ENCODE data around the gene MPI.
A peak's percentile ranks its signal among the peaks of the same experiment; 100 is the strongest.

MPI gene

DNA sequence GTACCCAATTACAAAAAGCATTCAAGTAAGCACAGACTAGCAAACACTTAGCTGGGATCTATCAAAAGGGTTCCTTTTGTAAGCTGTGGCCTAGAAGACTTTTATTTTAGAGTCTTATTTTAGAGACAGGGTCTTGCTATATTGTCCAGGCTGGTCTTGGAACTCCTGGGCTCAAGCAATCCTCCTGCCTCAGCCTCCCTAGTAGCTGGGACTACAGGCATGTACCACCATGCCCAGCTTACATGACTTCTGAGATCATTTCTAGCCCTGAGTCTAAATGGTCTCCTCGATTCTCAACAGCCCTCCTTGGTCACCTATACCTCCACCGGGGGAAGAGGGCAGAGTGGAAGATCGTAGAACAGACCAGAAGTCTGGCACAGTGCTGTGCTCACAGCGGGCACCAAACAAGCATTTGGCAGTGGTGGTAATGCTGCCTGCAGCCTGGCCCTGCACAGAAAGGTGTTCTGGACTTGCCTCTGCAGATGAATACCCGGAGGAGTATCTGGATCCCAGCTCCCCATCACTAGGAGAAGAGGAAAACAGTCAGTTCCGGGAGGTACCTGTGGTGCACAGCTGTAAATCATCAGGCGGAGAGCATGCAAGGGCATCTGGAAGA is 14.5 kb downstream of the MPI start:
- no peaks in the 10 kb centered on the region for H3K27me3 ChIP-seq (ENCODE audit: control insufficient read depth in 3 of 3, insufficient read depth in 3 of 3, low read depth in 1 of 3, low read length in 3 of 3)
- no peak overlapping the region for H3K9ac ChIP-seq (ENCODE audit: low read depth, low read length, poor library complexity)
- H3K14ac ChIP-seq (ENCODE audit: low read length): no peak overlapping the region
- no peak overlapping the region for H3K23ac ChIP-seq (ENCODE audit: low read depth, low read length, poor library complexity)
- no peak overlapping the region for H4K91ac ChIP-seq (ENCODE audit: low read depth, low read length, poor library complexity)
- WGBS, 2 donors (ENCODE audit: extremely low coverage in 2 of 2, insufficient read length in 2 of 2, insufficient replicate concordance in 1 of 2): no CpG with 5 or more reads among the region's 7 CpGs
- H2BK12ac ChIP-seq (ENCODE audit: low read length): no peak overlapping the region
- no peak overlapping the region for H4K8ac ChIP-seq (ENCODE audit: low read depth, low read length)
- H3K4ac ChIP-seq (ENCODE audit: low read length): no peak overlapping the region
- H2AFZ ChIP-seq (ENCODE audit: low read length): no peak overlapping the region
- no peak overlapping the region for H2BK5ac ChIP-seq (ENCODE audit: low read length)
- peaks cover 40 to 61% of the 10 kb centered on the region in 2 donors for H3K36me3 ChIP-seq (replicated peaks in 1 of 2; ENCODE audit: control insufficient read depth in 2 of 2, insufficient read depth in 2 of 2, low read length in 2 of 2)
- no peak for DNase-seq (ENCODE audit: low spot score)
- H3K79me1 ChIP-seq (ENCODE audit: low read depth, low read length): peaks cover 6% of the 10 kb centered on the region
- H2AK5ac ChIP-seq (ENCODE audit: low read depth, low read length): no peak overlapping the region
- no peak overlapping the region for H3K4me3 ChIP-seq (ENCODE audit: low read length in 2 of 2)
- no peaks in the 10 kb centered on the region for H3K9me3 ChIP-seq (replicated peaks in 1 of 2; ENCODE audit: control insufficient read depth in 2 of 2, insufficient read depth in 1 of 2, low read depth in 1 of 2, low read length in 2 of 2)
- no peak overlapping the region for H2BK15ac ChIP-seq (ENCODE audit: low read length)
- peaks cover 9 to 10% of the 10 kb centered on the region in 2 donors for H3K4me1 ChIP-seq (ENCODE audit: control insufficient read depth in 2 of 2, insufficient read depth in 1 of 2, low read depth in 1 of 2, low read length in 2 of 2)
- H3K27ac ChIP-seq (replicated peaks; ENCODE audit: low read length): no peak overlapping the region
- H3K4me2 ChIP-seq (ENCODE audit: insufficient read depth, low read length, poor library complexity, severe bottlenecking): no peak overlapping the region
- H3K18ac ChIP-seq (ENCODE audit: low read length): no peak overlapping the region
- H2BK120ac ChIP-seq (ENCODE audit: low read depth, low read length): no peak overlapping the region

- no peak overlapping the region for H2BK12ac ChIP-seq (ENCODE audit: low read length)
- no peaks in the 10 kb centered on the region for H3K27me3 ChIP-seq (ENCODE audit: control insufficient read depth in 3 of 3, insufficient read depth in 3 of 3, low read depth in 1 of 3, low read length in 3 of 3)
- peak overlapping the region; percentile 77 for H3K23ac ChIP-seq (ENCODE audit: low read depth, low read length, poor library complexity)
- peak overlapping the region; percentile 98 for H3K18ac ChIP-seq (ENCODE audit: low read length)
- H3K4me2 ChIP-seq (ENCODE audit: insufficient read depth, low read length, poor library complexity, severe bottlenecking): peak overlapping the region; percentile 57
- H3K27ac ChIP-seq (replicated peaks; ENCODE audit: low read length): peak overlapping the region; percentile 87
- peak overlapping the region; percentile 69 for H2BK120ac ChIP-seq (ENCODE audit: low read depth, low read length)
- H3K79me1 ChIP-seq (ENCODE audit: low read depth, low read length): peaks cover 6% of the 10 kb centered on the region
- no peak overlapping the region for H3K14ac ChIP-seq (ENCODE audit: low read length)
- H3K4me1 ChIP-seq (ENCODE audit: control insufficient read depth in 2 of 2, insufficient read depth in 1 of 2, low read depth in 1 of 2, low read length in 2 of 2): peaks cover 9 to 10% of the 10 kb centered on the region in 2 donors
- peak overlapping the region; percentile 97 for H3K9ac ChIP-seq (ENCODE audit: low read depth, low read length, poor library complexity)
- H3K36me3 ChIP-seq (replicated peaks in 1 of 2; ENCODE audit: control insufficient read depth in 2 of 2, insufficient read depth in 2 of 2, low read length in 2 of 2): peaks cover 27 to 43% of the 10 kb centered on the region in 2 donors
- no peak for DNase-seq (ENCODE audit: low spot score)
- no CpG with 5 or more reads among the region's 20 CpGs for WGBS, 2 donors (ENCODE audit: extremely low coverage in 2 of 2, insufficient read length in 2 of 2, insufficient replicate concordance in 1 of 2)
- H3K9me3 ChIP-seq (replicated peaks in 1 of 2; ENCODE audit: control insufficient read depth in 2 of 2, insufficient read depth in 1 of 2, low read depth in 1 of 2, low read length in 2 of 2): no peaks in the 10 kb centered on the region
- peak overlapping the region; percentile 92 for H2BK5ac ChIP-seq (ENCODE audit: low read length)
- H4K91ac ChIP-seq (ENCODE audit: low read depth, low read length, poor library complexity): no peak overlapping the region
- peak overlapping the region; percentile 89 for H2AK5ac ChIP-seq (ENCODE audit: low read depth, low read length)
- H4K8ac ChIP-seq (ENCODE audit: low read depth, low read length): no peak overlapping the region
- H2BK15ac ChIP-seq (ENCODE audit: low read length): no peak overlapping the region
- H2AFZ ChIP-seq (ENCODE audit: low read length): peak overlapping the region; percentile 96
- H3K4me3 ChIP-seq (ENCODE audit: low read length in 2 of 2): peak overlapping the region; percentile 90 to 96
- H3K4ac ChIP-seq (ENCODE audit: low read length): peak overlapping the region; percentile 57
Measured at GRCh38 chr15:74906067-74906449, 16.2 kb downstream of the MPI start.

GRCh38 chr15:74906450-74907162 is 16.8 kb downstream of the MPI start, which contains the start of gene FAM219B:
FAM219B (minus strand) TSS chr15:74906851; CDS start chr15:74906800, 51 bp downstream.
- no CpG with 5 or more reads among the region's 74 CpGs for WGBS, 2 donors (ENCODE audit: extremely low coverage in 2 of 2, insufficient read length in 2 of 2, insufficient replicate concordance in 1 of 2)
- peak within 1 kb of the TSS; percentile 92 for H2BK5ac ChIP-seq (ENCODE audit: low read length)
- H3K27me3 ChIP-seq (ENCODE audit: control insufficient read depth in 3 of 3, insufficient read depth in 3 of 3, low read depth in 1 of 3, low read length in 3 of 3): no peaks in the 10 kb centered on the region
- DNase-seq (ENCODE audit: low spot score): peak; percentile 84
- H3K4me3 ChIP-seq (ENCODE audit: low read length in 2 of 2): peak within 1 kb of the TSS; percentile 90 to 96
- peaks cover 8 to 9% of the 10 kb centered on the region in 2 donors for H3K4me1 ChIP-seq (ENCODE audit: control insufficient read depth in 2 of 2, insufficient read depth in 1 of 2, low read depth in 1 of 2, low read length in 2 of 2)
- H3K4ac ChIP-seq (ENCODE audit: low read length): peak within 1 kb of the TSS; percentile 57
- H3K9ac ChIP-seq (ENCODE audit: low read depth, low read length, poor library complexity): peak within 1 kb of the TSS; percentile 97
- no peak within 1 kb of the TSS for H2BK12ac ChIP-seq (ENCODE audit: low read length)
- no peak within 1 kb of the TSS for H3K14ac ChIP-seq (ENCODE audit: low read length)
- peak within 1 kb of the TSS; percentile 98 for H3K18ac ChIP-seq (ENCODE audit: low read length)
- peak within 1 kb of the TSS; percentile 77 for H3K23ac ChIP-seq (ENCODE audit: low read depth, low read length, poor library complexity)
- peak within 1 kb of the TSS; percentile 66 for H3K4me2 ChIP-seq (ENCODE audit: insufficient read depth, low read length, poor library complexity, severe bottlenecking)
- no peak within 1 kb of the TSS for H4K91ac ChIP-seq (ENCODE audit: low read depth, low read length, poor library complexity)
- H3K27ac ChIP-seq (replicated peaks; ENCODE audit: low read length): peak within 1 kb of the TSS; percentile 87
- H2AK5ac ChIP-seq (ENCODE audit: low read depth, low read length): peak within 1 kb of the TSS; percentile 89
- H2BK120ac ChIP-seq (ENCODE audit: low read depth, low read length): peak within 1 kb of the TSS; percentile 69
- H3K9me3 ChIP-seq (replicated peaks in 1 of 2; ENCODE audit: control insufficient read depth in 2 of 2, insufficient read depth in 1 of 2, low read depth in 1 of 2, low read length in 2 of 2): no peaks in the 10 kb centered on the region
- peak within 1 kb of the TSS; percentile 96 for H2AFZ ChIP-seq (ENCODE audit: low read length)
- H3K79me1 ChIP-seq (ENCODE audit: low read depth, low read length): peaks cover 6% of the 10 kb centered on the region
- H4K8ac ChIP-seq (ENCODE audit: low read depth, low read length): no peak within 1 kb of the TSS
- peaks cover 28 to 41% of the 10 kb centered on the region in 2 donors for H3K36me3 ChIP-seq (replicated peaks in 1 of 2; ENCODE audit: control insufficient read depth in 2 of 2, insufficient read depth in 2 of 2, low read length in 2 of 2)
- H2BK15ac ChIP-seq (ENCODE audit: low read length): no peak within 1 kb of the TSS

GRCh38 chr15:74907163-74907870 is 17.5 kb downstream of the MPI start:
- Histone ChIP-seq H3K27ac (replicated peaks; ENCODE audit: low read length) (no peak overlapping the region), H3K9me3 (replicated peaks in 1 of 2; ENCODE audit: control insufficient read depth in 2 of 2, insufficient read depth in 1 of 2, low read depth in 1 of 2, low read length in 2 of 2) (no peaks in the 10 kb centered on the region), H2BK120ac (ENCODE audit: low read depth, low read length) (no peak overlapping the region), H2AFZ (ENCODE audit: low read length) (peak overlapping the region; percentile 96), H3K14ac (ENCODE audit: low read length) (no peak overlapping the region), H2BK5ac (ENCODE audit: low read length) (no peak overlapping the region), H3K4ac (ENCODE audit: low read length) (no peak overlapping the region), H3K18ac (ENCODE audit: low read length) (peak overlapping the region; percentile 93), H2AK5ac (ENCODE audit: low read depth, low read length) (no peak overlapping the region), H3K36me3 (replicated peaks in 1 of 2; ENCODE audit: control insufficient read depth in 2 of 2, insufficient read depth in 2 of 2, low read length in 2 of 2) (peaks cover 29 to 41% of the 10 kb centered on the region in 2 donors), H3K4me1 (ENCODE audit: control insufficient read depth in 2 of 2, insufficient read depth in 1 of 2, low read depth in 1 of 2, low read length in 2 of 2) (peaks cover 8 to 9% of the 10 kb centered on the region in 2 donors), H4K91ac (ENCODE audit: low read depth, low read length, poor library complexity) (no peak overlapping the region), H4K8ac (ENCODE audit: low read depth, low read length) (no peak overlapping the region), H2BK15ac (ENCODE audit: low read length) (no peak overlapping the region), H3K27me3 (ENCODE audit: control insufficient read depth in 3 of 3, insufficient read depth in 3 of 3, low read depth in 1 of 3, low read length in 3 of 3) (no peaks in the 10 kb centered on the region), H3K4me2 (ENCODE audit: insufficient read depth, low read length, poor library complexity, severe bottlenecking) (peak overlapping the region; percentile 66), H3K4me3 (ENCODE audit: low read length in 2 of 2) (peak overlapping the region; percentile 90 to 96), H2BK12ac (ENCODE audit: low read length) (no peak overlapping the region), H3K23ac (ENCODE audit: low read depth, low read length, poor library complexity) (no peak overlapping the region), H3K9ac (ENCODE audit: low read depth, low read length, poor library complexity) (peak overlapping the region; percentile 93), H3K79me1 (ENCODE audit: low read depth, low read length) (peaks cover 6% of the 10 kb centered on the region)
- WGBS, 2 donors (ENCODE audit: extremely low coverage in 2 of 2, insufficient read length in 2 of 2, insufficient replicate concordance in 1 of 2): no CpG with 5 or more reads among the region's 8 CpGs
- DNase-seq (ENCODE audit: low spot score): no peak

Data from neuronal stem cell (in vitro differentiated cells).